Thyroid gland (tissue), 4 donors: ENCODE measurements around the gene SCN1A.

Source experiments
- CTCF ChIP-seq, 6 experiments: fragments of 200-600 bp in 3 of 6; fragments of 450-650 bp in 3 of 6; sonication (generic) in 3 of 6; IDR thresholded peaks; one replicate each; pipeline ENCODE4 v1.5.1; 2016 to 2019; ENCODE audit warnings: antibody characterized with exemption in 6 of 6, mild to moderate bottlenecking in 2 of 6, inconsistent platforms in 1 of 6, moderate library complexity in 1 of 6
- POLR2A ChIP-seq, 2 donors: fragments of 450-650 bp; IDR thresholded peaks; one replicate each; pipeline ENCODE4 v1.6.1; 2017; ENCODE audit warnings: antibody characterized with exemption in 2 of 2, mild to moderate bottlenecking in 2 of 2, moderate library complexity in 1 of 2

- TF ChIP-seq CTCF (IDR thresholded peaks at IDR 0.05): no peak
- TF ChIP-seq POLR2A (IDR thresholded peaks at IDR 0.05): no peak
These were observed 189.6 kb downstream of the SCN1A start for GRCh38 chr2:165938237-165938636.
